A549 (cell line): Measurements from ENCODE around the gene KRTAP4-11.

Source experiments
- CTCF ChIP-seq: fragments of >200 bp; sonication (Bioruptor Twin); formaldehyde crosslinking; IDR thresholded peaks from 3 replicates; pipeline ENCODE4 v1.5.1; 2016
- POLR2A ChIP-seq: IDR thresholded peaks from 2 replicates; pipeline ENCODE4 v1.6.1; 2012; ENCODE audit warnings: mild to moderate bottlenecking, low read length
- RNF2 ChIP-seq: fragments of 200-600 bp; sonication (generic); IDR thresholded peaks from 2 replicates; pipeline ENCODE4 v1.6.1; 2016; ENCODE audit warnings: low read depth, mild to moderate bottlenecking, antibody characterized with exemption, moderate library complexity, borderline replicate concordance

GRCh38 chr17:41167561-41167960 lies 49.4 kb upstream of the KRTAP4-11 start:
- no peak for TF ChIP-seq RNF2
- no peak for TF ChIP-seq POLR2A
- no peak for TF ChIP-seq CTCF
